LoVo (cell line): ENCODE results near the gene GLB1L.
"Not testable (repeated sequence)": the region's sequence is repeated elsewhere in the genome, so short reads cannot be mapped to it uniquely, and the experiment has no call there.

Source experiments
- DNase-seq: peaks from one replicate; pipeline ENCODE4 v3.0.0-alpha.2; 2016; ENCODE audit warnings: low spot score

The GLB1L gene

DNA sequence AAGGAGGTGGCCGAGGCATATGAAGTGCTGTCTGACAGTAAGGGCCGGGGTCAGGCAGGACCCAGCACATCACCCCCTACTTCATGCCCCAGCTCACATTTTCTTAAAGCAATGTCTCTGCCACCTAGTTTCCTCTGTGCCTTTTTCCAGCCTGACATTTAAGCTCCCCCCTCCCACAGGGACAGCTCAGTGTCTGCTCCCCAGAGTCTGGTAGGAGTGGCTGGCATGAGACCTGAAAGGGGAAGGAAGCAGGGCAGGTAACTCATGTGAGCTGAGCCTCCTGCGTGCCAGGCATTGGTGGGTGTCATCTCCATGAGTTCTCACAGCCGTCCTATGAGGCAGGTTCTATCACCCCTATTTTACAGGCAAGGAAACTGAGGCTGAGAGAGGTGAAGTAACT lies 35.4 kb upstream of the GLB1L start:
- DNase-seq = no peak

GRCh38 chr2:219279916-219280516 lies 34.8 kb upstream of the GLB1L start:
- DNase-seq = no peak

DNA sequence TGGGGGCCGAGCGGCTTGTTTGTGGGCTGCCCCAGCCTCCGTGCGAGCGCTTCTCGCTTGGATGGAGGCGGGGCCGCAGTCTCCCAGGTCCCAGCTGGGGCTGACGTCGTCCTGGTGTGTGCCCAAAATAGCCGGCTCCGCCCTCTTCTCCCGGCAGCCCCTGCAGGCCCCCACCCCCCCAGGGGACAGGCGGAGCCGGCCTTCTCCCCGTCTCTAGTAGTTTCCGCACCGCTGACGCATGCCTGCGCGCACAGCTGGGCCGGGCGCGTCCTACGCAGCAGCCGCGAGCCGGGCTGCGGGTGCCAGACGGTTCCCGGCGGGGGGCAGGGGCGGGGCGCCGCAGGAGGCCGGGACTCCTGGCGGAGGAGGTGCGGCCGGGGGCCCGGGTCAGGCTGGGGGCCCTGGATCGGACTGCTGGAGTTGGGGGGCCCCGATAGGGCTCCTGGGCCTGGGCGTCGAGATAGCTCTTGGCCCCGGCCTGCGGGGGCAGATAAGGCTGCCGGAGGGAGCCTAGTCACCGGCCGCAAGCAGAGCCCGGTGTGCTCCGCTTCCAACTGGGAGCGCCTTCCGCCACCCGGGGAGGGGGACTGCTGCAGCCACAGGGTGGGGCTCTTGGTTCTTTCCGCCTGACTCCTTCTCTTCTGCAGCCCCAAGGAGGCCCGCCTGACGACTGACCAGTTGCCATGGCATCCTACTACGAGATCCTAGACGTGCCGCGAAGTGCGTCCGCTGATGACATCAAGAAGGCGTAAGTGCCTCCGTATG lies 34.1 kb upstream of the GLB1L start, which contains the start of gene DNAJB2:
DNAJB2 (plus strand) TSS at position 216 of the 765 bp plus-strand sequence; CDS start at position 684, 468 bp downstream.
- DNase-seq = peak; percentile 97

DNA sequence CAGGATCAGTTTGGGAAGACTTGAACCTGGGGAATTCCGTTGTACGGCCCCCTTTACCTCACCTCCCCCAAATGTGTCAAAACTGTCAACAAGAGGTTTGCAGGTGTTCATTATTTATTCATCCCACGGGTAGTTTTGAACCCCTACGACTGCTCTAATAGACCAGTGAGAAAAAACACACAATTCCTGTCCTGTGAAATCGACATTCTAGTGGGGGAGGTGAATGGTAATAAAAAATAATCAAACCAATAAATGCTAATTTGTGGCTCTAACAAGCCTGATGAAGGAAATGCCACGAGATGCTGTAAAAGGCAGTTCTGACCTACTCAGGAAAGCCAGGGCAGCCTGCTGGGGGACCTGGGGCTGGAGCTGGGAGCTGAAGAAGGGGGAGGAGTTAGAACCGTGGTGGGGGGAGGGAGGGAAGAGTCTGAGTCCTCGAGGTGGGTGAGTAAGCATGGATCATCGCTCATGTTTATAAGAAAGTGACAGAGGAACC lies 33.5 kb upstream of the GLB1L start:
- no peak for DNase-seq

DNA sequence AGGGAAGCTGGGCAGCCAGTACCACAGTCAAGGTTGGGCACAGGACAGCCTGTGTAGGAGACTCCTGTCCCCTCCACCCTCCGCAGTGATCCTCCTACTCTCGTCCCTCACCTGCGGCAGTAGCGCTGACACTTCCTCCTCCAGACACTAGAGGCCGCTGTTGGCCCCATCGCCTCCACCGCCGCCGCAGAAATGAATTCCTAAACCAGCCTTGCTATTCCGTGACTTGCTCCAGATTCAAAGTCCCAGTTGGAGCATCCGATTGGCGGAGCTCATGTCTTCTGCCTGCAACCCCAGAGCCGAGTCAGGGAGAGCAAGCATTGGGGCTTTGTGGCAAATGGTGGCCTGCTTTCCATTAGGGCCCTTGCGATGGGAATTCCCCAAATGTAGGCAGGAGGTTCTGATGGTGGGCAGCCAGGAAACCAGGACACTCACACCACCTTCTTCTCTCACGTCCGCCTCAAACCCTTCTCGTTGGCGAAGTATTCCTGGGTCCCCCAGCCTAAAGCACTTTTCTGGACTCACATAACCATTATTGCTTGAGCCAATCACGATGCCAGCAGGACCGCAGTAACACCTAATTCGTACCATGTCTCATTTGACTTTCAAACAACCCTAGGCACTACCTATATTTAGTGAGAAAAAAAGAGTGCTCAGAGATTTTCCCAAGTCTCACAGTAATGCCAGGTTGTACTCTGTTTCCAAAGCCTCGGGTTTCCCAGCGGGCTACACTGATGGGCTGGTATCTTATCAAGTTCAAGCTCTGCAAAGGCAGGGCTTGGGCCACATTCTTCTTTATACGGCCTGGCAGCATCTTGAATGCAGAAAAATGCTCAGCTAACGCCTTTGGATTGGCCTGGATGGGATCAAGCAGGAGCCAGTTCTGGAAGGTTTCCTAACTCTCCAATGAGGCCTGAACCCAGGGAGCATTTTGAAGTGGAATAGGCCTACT lies 32.7 kb upstream of the GLB1L start:
- DNase-seq = peak; percentile 84

GRCh38 chr2:219274361-219274921 lies 29.2 kb upstream of the GLB1L start:
- DNase-seq = peak; percentile 77

DNA sequence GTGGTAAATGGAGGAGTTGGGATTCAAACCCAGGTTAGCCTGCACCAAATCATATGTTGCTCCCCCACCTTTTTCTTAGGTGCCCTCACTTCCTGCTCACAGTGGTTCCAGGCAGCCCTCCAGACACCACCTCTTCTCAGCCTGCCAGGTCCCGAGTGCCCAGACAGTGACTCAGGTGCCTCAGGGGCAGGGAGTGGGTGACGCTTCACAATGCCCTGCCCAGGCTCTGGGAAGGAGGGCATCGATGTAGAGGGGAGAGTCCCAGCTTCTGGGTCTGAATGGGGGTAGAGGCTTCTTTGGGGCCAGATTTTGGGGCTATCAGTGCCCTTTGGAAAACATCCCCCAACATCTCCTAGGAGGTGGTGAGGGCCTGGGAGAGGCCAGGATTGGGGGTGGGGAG lies 28.7 kb upstream of the GLB1L start:
- peak; percentile 81 for DNase-seq

DNA sequence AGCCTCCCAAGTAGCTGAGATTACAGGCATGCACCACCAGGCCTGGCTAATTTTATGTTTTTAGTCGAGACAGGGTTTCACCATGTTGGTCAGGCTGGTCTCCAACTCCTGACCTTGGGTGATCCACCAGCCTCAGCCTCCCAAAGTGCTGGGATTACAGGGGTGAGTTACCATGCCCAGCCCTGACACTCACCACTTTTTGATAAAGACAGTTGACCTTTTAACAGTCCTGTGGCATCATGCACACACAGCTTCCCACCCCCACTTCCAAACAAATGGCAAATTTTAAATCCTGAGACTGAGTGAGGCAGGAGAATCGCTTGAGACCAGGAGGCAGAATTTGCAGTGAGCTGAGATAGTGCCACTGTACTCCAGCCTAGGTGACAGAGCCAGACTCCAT lies 27.8 kb upstream of the GLB1L start:
- DNase-seq = peak; percentile 31

DNA sequence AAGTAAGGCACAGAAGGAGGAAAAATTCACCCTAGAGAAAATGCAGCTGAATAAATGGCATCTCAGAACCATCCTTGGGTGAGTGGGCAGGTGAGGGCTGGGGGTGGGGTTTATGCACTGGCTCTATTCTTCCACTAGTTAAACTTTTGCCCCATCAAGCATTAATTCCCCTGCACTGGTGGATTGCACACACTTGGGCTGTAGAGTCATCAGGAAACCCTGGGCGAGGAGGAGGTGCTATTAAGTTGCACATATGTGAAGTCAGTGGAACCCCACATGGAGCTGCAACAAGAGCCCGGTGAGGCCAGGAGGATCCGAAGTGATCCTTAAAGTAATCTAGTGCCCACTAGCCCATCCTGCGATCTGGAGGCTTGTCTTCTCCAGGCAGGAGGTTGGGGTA lies 27.1 kb upstream of the GLB1L start:
- DNase-seq = no peak

GRCh38 chr2:219271021-219271420 lies 25.8 kb upstream of the GLB1L start:
- DNase-seq = no peak

- no peak for DNase-seq
Observed at GRCh38 chr2:219270055-219270372, 24.8 kb upstream of the GLB1L start.

DNA sequence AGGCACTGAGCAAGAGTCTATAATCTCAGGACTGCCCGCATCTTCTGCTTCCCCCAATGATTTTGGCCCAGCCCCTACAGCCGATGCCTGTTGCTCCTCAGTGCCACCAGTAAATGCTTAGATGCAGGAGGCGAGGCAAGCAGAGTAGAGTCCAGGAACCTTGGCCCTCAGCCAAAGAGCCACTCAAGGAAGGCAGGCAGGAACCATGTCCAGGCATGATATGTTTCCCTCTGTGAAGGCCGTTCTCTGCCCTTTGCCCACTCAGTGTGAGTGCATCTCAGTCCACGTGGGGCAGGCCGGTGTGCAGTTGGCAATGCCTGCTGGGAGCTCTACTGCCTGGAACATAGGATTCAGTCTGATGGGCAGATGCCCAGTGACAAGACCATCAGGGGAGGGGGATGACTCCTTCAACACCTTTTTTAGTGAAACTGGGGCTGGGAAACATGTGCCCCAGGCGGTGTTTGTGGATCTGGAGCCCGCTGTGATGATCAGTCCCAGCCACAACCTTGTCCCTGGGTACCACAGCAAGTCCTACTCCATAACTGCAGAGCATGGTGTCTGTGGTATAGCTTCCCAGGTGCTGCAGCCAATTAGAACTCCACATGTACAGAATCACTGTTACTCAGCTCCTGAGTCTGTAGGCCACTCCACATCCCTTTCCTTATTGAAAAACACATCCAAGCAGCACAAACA lies 24.3 kb upstream of the GLB1L start:
- peak; percentile 72 for DNase-seq

DNA sequence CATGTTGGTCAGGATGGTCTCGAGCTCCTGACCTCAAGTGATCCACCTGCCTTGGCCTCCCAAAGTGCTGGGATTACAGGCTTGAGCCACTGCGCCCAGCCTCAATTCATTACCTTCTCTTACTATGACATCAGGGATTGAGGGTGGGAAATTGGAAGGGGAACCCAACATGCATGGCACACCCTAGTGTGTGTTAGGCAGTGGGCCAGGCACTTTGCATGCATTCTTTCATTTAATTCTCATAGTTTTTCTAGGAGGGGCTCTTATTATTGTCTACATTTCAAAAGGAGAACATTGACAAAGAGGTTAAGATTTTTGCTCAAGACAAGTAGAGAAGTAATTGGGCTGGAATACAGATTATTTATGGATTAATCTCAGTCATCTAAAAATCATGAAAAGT lies 23.1 kb upstream of the GLB1L start:
- no peak for DNase-seq

- DNase-seq = no peak
Observed at GRCh38 chr2:219266886-219267285, 21.6 kb upstream of the GLB1L start.

DNA sequence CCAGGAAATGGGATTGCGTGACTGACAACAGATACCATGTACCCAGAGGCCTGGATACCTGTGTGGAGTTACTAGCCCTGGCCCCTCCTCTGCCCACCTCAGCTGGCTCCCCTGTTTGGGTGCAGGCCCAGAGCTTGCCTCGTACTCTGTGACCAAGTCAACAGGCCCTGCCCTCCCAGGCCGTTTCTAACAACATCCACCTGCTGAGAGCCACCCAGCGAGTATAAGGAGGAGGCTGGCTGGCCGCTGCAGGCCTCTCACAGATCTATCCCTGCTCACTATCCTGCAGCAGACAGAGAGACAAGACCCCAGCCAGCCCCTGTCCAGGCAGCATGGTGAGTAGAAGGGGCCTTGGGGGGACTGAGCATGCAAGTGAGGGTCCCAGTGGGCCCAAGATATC lies 21.0 kb upstream of the GLB1L start:
- no peak for DNase-seq

DNA sequence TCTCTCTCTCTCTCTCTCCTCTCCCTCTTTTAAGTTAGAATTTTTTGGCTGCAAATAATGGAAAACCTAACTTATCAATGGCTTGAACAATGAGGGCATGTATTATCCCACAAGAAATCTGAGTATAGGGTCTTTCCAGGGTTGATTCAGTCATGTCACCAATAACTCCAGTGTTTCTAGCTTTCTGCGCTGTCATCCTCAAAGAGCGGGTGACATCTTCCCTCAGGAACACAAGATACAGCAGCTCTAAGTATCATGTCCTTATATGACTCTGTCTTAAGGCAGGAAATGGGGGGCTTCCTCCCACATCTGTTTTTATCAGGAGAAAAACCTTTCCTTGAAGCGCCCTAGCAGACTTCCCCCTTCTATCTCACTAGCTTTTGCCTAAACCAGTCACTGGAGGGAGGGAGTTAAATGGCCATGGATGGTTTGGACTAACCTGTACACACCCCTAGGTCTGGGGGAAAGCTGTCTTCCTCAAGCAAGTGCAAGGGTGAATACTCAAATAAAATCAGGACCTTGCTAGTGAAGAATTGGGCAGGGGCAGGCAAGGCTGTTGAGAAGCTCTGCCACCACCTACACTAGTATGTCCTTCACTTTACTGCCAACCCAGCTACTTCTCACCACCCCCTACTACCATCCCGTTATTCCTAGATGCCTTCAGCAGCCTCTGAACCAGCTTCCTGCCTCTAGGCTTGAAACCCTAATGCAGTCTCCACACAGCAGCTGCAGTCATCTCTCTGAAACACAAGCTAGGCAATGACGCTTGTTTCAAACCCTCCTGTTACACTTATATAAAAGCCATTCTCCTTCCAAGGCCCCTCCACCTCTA lies 16.0 kb upstream of the GLB1L start:
- DNase-seq = no peak

GRCh38 chr2:219258942-219259341 lies 13.7 kb upstream of the GLB1L start:
- not testable (repeated sequence) for DNase-seq

GRCh38 chr2:219254590-219255201 lies 9.5 kb upstream of the GLB1L start:
- DNase-seq = no peak

DNA sequence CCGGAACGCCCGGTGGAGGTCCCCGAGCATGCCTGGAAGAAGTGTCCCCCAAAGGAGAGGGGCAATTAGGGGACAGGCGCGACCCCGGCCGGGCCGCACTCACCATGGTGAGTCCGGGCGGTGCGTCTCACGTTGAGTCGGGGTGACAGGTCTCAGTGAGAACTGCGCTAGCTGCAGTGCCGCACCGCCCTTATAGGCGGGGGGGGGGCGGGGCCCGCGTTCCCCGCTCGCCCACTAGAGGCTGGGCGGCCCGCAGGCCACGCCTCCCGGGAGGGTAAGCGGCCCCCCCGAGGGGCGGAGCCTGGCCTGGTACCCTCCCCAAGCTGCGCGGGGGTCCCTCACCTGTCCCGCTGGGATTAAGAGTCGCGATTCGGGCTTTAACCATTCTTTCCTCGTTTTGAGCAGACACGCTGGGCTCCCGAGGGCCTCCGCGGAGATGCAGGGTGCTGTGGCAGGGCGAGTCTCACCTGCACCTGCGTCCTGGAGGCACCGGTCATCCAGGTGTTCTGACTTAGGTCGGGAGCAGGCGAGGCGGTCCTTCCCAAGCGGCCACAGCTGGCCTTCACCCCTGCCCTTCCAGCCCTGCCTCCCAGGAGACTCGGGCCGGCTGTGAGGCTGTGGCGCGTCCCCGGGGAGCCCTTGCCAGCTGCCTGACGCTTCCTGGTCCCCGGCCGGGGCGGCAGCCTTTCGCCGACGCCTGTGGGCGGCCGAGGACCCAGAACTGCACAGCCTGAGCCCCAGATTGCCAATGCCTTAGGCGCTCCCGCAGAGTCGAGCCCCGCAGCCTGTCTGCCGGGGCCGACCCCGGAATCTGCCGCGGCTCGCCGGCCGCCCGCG lies 8.7 kb upstream of the GLB1L start, which contains the start of gene TUBA4A:
TUBA4A (minus strand) TSS at position 166 of the 837 bp plus-strand sequence; CDS start at position 106, 60 bp downstream.
- peak; percentile 87 for DNase-seq
